DMS153 treated with DMSO at 0.1 percent for 48 hours (cell line): ENCODE results near the gene GATB.
"Not testable (repeated sequence)": the region's sequence is repeated elsewhere in the genome, so short reads cannot be mapped to it uniquely, and the experiment has no call there.

Source experiments
- DNase-seq: peaks from one replicate; lab custom pipeline; 2025; ENCODE audit not compliant: unreplicated experiment; lab: John Stamatoyannopoulos, UW

The GATB gene

DNA sequence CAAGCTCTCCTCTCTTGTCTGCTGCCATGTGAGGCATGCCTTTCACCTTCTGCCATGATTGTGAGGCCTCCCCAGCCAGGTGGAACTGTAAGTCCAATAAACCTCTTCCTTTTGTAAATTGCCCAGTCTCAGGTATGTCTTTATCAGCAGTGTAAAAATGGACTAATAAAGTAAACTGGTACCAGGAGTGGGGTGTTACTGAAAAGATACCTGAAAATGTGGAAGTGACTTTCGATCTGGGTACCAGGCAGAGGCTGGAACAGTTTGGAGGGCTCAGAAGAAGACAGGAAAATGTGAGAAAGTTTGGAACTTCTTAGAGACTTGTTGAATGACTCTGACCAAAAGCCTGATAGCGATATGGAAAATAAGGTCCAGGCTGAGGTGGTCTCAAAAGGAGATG is 24.0 kb downstream of the GATB start:
- not testable (repeated sequence) for DNase-seq

DNA sequence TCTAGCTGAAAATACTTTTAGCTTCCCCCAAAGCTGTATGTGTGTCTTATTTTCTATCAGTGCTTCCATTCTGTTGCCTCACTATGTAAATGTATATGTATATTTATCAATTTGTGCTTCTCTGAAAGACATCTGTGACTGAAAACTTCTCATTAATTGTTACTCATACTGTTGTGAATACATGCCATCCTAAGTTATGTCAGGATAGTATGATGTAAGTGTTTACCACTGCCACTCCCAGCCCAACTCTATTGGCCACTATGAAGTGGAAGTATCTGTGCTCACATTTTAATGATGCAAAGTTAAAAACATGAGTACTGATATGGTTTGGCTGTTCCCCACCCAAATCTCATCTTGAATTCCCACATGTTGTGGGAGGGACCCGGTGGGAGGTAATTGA is 24.4 kb downstream of the GATB start:
- DNase-seq = no peak

DNA sequence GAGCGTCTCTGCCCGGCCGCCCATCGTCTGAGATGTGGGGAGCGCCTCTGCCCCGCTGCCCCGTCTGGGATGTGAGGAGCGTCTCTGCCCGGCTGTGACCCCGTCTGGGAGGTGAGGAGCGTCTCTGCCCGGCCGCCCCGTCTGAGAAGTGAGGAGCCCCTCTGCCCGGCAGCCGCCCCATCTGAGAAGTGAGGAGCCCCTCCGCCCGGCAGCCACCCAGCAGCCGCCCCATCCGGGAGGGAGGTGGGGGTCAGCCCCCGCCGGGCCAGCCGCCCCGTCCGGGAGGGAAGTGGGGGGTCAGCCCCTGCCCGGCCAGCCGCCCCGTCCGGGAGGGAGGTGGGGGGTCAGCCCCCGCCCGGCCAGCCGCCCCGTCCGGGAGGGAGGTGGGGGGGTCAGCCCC is 29.1 kb downstream of the GATB start:
- not testable (repeated sequence) for DNase-seq

DNA sequence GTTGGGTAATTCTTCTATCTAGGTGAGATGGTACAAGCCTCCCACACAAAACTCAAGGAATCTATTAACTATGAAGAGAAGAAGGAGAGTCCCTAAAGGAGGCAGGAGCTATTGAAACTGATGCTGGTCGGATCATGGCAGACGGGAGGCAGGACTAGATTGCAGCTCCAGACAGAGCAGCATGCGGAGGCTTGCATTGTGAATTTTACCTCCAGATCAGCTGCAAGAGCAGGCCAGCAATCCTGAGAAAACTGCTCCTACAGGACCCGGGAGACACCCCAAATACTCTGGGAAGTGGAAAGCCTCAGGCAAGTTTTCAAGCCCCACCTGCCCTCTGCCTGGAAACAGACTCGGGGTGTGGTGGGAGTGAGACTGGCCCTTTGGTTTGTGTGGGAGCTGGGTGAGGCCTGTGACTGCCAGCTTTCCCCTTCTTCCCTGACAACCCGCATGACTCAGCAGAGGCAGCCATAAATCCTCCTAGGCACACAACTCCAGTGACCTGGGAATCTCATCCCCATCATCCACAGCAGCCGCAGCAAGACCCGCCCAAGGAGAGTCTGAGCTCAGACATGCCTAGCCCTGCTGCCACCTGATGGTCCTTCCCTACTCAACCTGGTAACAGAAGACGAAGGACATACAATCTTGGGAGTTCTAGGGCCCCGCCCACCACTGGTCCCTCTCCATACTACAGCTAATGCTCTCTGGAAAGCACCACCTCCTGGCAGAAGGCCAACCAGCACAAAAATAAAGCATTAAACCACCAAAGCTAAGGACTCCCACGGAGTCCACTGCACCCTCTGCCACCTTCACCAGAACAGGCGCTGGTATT is 30.9 kb downstream of the GATB start:
- no peak for DNase-seq

DNA sequence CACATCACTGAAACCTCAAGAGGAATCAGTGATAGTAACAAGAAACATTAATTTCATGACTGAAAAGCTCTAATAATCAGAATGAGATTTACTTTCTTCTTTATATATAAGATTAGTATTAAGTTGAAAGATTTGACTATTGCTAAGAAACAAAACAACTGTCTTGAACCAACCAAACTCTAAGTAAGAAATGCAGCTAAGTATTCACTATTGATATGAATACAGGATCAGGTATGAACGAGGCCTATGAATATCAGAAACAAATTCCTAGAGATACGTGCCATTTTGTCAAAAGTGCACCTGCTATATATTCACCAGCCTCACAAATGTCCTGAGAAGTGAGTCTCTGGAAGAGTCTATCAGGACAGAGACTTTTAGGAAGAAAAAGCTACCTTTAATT is 32.1 kb downstream of the GATB start:
- DNase-seq = no peak

DNA sequence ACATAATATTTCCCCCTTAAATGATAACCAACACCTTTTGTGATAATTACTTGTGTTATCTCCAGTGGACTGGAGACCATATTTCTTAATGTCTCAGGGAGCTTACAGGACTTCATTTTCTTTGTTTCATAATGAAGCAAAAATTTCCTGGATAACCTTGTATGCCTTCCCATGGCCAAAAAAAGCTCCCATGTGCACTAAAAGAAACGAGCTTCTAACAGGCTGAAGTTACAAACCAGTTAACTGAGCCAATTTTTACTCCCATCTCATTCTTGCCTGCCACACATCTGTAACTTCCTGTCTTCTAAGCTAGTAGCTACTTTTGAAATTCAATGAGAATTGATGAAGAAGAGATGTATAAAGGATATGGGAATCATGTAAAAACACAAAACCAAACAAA is 32.8 kb downstream of the GATB start:
- no peak for DNase-seq

DNA sequence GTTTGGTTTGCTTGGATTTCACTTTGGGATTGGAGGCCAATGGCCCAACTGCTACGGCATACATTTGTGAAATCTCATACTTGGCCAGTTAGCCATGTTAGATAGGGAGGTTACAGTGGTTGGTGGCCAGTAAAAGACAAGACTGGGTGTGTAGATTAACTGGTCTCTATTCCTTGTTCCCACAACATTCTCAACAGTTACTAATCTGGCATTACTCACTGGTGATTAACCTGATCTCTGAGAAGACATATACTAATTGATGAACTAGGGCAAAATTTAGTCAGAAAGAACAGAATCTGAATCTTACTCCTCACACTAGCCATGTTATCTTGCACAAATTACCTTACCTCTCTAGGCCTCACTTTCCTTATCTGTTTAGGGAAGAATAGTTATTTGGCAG is 33.4 kb downstream of the GATB start:
- DNase-seq = no peak

DNA sequence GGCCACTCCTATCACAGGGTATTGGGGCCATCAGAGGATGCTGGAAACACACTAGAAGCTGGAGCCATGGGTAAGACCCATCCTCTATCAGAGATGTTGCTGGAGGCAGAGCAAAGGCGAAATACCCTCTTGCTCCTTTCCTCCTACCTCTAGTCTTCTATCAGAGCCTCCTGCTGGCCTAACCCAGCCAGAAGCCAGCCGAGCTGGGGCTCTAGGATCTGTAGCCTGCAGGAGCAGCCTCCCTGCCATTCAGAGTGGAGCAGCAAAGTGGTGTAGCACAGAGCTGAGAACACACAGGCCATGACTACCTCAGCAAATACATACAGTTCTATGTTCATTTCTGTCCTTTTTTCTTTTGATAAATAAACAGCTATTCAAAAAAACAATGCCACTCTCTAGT is 35.7 kb downstream of the GATB start:
- DNase-seq = no peak

DNA sequence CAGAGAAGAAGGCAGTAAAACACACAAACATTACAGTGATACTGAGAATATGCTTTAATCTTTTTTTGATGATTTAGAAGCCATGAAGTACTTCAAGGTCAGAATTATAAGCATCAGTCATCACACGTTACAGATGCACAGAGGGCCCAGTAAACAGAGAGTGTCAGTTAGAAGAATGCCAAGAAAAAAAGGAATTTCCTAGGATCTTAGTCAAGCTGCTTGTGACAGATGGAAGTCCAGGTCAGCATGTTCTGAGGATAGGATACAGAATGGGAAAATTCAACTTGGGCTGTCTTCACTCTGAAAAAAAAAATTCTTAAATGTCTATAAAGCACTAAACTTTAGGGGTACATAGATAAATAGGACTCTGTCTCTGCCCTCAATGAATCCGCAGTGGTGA is 38.9 kb downstream of the GATB start:
- DNase-seq = no peak

DNA sequence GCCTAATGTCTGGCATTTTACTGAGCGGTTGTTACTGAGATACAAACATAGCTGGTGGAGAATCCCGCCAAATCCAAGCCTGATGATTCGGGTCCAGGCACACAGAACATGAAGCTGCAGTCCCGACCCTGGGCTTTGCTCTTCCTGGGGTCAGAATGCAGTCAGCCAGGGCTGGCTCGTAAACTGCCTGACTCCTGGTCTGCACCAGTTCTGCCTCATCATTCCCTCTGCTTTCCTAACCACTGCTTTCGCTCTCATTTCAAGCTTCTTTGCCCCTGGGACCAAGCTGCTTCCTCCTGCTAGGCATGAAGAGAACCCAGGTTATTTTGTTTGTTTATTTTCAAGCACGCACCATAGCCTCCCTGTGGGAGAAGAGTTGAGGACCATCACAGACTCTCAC is 39.3 kb downstream of the GATB start:
- peak; percentile 26 for DNase-seq

DNA sequence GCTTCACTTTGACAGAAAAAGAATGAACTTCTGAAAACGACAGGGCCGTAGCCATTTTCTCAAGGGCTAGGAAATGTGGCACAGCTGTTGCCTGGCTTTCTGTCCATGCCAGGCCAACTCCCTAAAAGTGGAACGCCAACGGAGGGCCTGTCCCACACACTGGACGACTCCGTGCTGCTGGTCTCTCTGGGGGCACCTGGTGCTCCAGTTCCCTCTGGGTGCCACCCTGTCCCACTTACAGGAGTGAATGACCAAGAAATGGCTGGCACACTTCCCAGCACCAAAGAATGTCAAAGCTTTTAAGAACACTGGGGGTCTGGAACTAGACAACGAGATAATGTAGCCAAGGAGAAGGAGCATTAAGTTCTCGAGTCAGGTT is 40.9 kb downstream of the GATB start:
- no peak for DNase-seq

DNA sequence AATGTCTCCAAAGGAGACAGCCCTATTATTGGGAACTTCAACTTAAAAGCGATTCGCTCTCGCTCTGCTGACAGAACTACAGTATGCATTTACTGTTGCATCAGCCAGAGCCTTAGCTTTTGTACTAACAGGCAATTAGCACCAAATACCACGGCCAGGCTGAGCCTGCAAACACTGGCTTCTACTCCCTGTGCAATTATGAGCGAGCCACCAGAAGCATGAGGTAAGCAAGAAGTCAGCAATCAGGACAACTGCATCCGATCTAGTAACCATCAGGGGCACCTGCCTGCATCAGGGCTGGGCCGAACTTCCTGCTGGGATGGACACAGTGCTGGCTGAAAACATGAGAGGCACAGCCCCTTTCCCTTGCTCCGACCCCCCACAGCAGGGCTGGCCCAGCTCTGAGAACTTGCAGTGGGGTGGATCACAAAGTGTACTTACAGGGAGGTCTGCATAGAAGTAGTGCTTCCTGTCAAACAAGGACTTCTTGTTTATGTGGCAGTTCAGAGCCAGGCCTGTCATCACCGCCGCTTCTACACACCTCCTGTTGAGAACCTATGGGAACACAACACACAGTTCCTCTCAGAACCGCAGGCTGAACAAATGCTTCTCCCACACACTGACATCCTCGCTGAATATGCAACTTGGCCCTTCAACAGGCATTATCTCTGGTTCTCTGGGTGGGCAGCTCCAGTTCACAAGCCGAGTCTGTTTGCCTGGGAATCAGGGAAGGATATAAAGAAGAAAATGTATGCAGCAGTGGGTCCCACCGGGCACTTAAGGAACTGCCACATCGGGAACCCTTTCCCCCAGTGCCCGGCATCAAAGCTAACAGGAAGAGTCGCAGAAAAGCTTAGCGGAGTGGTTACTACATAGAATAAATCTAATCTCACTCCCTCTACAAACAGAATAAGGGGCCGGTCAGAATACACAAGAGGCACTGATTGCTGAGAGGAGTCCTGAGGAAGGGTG is 41.5 kb downstream of the GATB start:
- no peak for DNase-seq

DNA sequence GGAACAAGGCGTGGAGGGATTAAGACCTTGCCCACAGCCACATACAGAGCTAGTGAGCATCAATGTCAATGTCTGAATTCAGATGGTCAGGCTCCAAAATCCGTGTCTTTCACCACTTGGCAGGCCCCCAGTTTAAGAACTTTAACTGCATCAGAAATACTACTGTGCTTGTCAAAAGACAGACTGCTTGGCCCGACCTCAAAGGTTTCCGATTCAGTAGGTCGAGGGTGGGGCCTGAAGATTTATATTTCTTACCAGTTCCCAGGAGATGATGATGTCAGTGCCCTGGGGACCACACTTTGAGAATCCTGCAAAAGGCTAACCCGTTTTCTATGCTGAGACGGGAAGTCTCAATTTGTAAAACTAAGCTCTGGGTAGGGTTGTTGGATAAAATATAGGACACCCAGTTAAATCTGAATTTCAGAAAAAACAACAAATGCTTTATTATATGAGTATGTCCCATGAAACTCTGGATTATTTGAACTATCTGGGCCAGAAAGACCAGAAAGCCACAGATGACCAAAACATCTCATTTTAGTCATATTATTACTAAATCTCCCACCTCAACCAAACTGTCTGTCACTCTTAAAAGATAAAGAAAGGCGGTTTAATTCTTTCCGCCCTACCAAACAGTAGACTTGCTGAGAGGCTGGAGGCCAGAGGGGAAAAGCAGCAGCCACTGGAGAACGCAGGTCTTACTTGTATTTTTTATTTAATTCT is 42.7 kb downstream of the GATB start:
- no peak for DNase-seq

DNA sequence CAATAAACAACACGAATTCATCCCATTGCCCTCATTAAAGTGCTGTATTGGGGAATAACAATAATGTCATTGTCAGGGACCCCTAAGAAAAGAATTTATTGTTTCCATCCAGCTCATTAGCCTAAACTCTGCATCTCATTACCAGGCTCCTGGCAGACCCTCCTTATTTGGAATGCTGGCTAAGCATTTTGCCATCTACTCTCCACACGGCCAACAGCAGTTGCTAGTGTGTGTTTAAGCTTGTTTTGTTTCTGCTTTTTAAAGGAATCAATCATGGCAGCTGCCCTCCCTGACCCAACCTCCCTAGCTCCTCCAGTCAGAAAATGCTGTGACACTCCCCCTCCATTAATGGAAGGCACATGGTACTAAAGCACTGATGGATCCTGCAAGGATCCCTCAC is 43.5 kb downstream of the GATB start:
- no peak for DNase-seq

DNA sequence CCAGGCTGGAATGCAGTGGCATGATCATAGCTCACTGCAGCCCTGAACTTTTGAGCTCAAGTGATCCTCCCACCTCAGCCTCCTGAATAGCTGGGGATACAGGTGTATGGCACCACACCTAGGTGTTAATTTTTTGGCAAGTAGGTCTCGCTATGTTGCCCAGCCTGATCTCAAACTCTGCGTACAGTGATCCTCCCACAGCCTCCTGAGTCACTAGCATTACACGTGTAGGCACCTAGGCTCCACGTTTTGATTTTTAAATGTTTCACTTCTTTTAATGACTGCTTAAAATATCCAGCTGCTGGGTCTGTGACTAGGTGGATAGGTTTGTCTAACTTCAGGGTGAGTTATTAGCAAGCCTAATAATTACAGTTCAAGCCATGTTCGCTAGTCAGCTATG is 44.5 kb downstream of the GATB start:
- DNase-seq = no peak

DNA sequence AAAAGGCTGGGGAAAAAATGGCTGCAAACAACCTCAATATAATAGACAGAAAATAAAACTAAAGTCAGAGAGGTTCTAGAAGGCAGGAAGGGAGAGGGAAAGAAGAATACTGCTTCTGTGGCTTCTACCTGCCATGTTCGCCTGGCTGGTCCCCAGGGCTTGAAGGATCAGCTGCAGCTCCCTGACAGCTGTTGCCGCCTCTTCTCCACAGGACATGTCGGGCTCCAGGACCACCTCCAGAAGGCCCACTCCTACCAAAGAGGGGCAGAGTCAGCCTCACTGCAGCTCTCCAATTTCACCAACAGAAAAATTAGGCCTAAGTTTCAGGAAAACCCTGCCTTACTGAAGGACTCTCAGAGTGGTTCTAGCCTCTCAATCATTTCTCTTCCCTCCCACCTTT is 44.9 kb downstream of the GATB start:
- DNase-seq = no peak

DNA sequence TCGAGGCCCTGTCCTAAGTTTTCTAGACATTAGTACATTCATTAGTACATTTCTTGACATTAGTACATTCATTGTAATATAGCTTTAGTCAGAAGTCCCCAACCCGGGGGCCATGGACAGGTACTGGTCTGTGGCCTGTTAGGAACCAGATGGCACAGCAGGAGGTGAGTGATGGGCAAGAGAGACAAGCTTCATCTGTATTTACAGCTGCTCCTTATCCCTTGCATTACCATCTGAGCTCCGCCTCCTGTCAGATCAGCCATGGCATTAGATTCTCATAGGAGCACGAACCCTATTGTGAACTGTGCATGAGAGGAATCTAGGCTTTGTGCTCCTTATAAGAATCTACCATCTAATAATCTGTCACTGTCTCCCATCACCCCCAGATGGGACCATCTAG is 48.0 kb downstream of the GATB start:
- no peak for DNase-seq

DNA sequence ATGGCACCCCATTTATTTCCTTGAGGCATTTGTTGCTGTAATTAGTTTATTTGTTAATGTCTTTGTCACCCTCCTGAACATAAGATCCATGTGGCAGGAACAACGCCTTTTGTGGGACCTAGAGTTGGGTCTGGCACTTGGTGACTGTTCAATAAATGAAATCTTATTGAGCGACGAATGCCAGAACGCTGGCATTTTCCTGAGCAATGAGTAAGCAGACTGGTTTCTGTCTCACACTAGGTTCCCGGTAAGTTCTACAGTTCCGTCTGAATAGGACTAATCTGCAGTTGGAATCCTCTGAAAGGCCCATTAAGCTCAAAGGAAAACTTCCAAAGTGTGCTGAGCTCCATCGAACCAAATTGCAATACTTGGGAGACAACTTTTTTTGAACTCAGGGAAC is 49.2 kb downstream of the GATB start:
- DNase-seq = no peak

DNA sequence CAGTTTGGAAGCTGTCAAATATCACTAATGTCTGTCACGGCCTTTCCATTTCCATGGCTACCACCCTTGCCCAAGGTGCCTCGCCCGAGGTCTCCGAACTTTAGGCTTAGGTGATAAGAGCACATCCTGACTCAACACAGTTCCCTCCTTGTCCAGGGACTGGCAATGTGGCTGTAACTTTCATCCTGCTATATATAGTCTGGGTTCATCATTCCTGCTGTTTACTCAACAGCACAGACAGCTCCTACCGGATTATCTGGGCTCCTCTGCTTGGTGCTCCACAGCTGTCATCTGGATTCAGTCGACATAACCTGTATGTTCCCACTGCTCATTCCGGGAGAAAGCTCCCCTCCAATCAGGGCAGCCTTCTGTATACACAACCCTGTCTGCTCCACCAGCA is 51.2 kb downstream of the GATB start:
- DNase-seq = no peak

DNA sequence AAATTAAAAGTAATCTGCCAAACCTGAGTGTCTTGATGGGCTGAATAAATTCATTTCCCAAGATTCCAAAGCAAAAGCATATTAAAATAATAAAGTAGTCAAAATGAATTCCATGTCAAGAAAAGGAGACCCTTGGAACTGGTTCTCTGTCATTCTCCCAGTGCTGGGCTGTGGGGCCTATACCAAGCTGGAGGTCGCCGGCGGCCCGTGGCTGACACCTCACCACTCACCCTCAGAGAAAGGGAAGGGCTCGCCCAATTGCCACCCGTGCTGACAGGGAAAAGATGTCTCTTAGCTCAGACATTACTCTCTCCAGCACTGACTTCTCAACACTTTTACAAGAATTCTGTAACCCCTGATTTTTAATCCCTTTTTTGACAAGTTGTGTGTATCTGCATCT is 51.7 kb downstream of the GATB start:
- DNase-seq = no peak

DNA sequence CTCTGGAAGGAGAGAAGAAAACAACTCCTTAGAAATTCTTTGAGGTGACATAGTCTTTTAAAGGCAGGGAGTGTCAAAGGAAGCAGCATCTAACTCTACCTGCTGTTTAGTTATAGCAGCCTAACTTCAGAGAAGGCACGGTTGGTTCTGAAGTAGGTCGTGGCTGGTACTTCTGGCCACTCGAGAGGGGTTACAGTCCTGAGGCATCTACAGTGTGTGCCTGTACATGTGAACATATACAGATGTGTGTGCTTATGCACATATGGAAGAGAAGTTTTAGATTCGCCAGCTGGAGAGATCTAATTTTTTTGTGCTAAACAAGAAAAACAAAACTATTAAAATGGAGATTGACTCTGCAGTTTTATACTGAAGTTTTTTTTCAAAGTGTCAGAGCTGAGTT is 52.7 kb downstream of the GATB start:
- no peak for DNase-seq

DNA sequence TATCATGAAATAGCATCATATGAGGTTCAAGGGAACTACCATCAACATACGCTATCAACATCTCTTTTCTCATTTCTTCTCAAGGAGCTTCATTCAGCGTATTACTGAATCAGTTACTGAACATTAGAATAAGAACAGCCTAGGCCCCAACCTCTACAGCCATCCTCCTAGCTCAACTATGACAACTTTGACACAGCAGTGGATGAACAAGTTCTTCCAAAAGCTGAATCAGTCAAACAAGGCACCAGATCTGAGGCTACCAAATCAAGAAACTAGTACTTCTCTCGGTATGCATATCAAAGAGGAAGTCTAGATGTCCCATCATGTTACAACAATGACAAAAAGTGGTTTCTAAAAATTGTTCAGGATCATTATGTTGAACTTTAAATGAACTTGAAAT is 57.4 kb downstream of the GATB start:
- no peak for DNase-seq
